Skeletal muscle cell (primary cell): ENCODE data around the gene ZBTB12.
"Not testable (repeated sequence)": the region's sequence is repeated elsewhere in the genome, so short reads cannot be mapped to it uniquely, and the experiment has no call there.

Experiments used
- DNase-seq: peaks from one replicate; pipeline ENCODE4 v3.0.0-alpha.2; 2010; ENCODE audit warnings: low read depth
- H3K4me3 ChIP-seq: 2 replicates; pipeline ENCODE4 v1.5.1; 2011; ENCODE audit warnings: low read depth, mild to moderate bottlenecking, control low read depth, low read length, moderate library complexity

ZBTB12 gene

DNA sequence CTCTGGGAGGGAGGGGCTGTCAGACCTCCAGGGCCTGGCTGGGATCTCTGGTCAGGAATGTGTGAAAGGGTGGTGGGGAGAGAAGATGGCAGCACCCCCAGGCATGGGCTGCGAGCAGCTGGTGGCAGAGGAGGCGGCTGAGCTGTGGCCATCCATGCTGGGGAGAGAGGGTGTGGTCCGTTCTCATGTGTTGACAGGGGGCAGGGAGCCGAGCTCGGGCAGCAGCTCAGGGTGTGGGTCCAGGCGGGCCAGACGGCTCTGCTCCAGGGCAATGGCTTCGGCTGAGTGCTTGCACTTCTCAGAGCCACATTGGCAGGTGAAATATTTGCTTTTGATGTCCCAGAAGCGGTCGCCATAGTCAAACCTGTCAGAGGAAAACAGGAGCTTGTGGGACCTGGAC is 22.0 kb downstream of the ZBTB12 start:
- H3K4me3 ChIP-seq, result no peak overlapping the region
- no peak for DNase-seq

DNA sequence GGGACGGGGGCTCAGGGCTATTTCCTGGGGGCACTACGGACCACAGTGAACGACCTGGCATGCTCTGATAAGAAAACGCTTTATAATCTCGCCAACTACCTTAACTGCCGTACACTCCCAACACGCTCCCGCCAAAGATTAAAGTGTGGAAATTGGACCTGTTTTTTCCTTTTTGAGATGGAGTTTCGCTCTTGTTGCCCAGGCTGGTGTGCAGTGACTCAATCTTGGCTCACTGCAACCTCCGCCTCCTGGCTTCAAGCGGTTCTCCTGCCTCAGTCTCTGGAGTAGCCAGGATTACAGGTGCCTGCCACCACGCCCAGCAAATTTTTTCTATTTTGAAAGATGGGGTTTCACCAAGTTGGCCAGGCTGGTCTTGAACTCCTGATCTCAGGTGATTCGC is 22.7 kb downstream of the ZBTB12 start:
- H3K4me3 ChIP-seq, result no peak overlapping the region
- DNase-seq, result no peak

DNA sequence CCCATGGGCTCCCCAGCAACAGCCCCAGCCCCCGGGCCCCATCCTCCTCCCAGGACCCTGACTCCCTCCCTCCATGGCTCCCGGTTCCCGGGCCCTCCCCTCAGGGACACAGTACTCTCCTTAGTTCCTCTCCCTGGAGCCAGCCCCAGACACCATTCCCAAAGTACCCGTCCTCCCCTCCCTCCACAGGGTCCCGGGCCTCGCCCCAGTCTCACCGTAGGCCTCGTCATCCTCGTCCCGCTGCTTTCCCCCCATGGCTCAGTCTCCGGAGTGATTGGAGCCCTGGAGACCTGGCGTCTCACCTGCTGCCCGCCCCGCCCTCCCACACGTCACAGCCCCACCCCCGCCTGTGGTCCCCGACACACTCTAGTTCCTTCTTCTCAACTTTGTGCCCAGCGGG is 23.2 kb downstream of the ZBTB12 start, which contains the start of gene SLC44A4:
SLC44A4 (minus strand) TSS at position 272 of the 400 bp plus-strand sequence; CDS start at position 255, 17 bp downstream.
- no peak for DNase-seq
- H3K4me3 ChIP-seq, result no peak within 1 kb of the TSS

DNA sequence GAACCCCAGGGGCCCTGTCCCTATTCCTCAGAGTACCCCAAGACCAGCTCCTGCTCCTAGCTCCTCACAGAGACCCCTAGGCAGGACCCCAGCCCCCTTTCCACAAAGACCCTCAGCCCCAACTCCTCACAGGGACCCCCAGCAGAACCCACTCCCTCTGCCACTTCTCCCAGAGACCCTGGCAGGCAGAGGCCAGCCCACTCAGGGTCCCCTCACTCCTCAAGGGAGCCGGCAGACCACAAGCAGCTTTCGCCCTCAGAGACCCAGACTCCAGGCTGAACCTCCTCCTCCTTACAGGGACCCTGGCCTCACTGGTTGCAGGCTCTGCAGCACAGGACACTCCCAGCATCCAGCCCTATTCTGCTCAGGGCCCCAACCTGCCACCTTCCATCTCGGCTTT is 23.7 kb downstream of the ZBTB12 start:
- no peak for DNase-seq
- H3K4me3 ChIP-seq, result no peak overlapping the region

DNA sequence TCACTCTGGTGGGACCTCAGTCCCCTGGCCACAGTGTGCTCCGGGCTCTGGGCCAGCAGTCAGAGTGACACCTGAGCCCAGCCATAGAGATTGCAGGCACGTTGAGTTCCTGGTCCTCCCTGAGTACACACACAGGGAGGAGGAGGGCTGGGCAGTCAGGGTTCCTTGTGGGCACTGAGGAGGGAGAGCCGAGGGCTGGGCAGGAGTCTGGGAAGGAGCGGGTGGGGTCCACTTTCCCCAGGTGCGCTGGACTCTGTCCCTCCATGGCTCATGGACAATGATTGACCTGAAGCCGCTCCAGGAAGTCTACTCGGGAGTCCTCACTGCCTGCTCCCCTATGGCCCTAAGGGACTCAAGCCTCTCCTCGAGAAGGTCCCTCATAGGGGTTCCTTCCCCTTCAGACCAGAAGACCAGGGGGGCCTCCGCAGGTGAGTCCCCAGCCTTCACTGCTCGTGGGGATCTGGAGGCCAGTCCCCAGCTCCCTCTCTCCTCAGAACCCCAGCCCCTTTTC is 24.2 kb downstream of the ZBTB12 start:
- no peak for DNase-seq
- H3K4me3 ChIP-seq, result no peak overlapping the region

DNA sequence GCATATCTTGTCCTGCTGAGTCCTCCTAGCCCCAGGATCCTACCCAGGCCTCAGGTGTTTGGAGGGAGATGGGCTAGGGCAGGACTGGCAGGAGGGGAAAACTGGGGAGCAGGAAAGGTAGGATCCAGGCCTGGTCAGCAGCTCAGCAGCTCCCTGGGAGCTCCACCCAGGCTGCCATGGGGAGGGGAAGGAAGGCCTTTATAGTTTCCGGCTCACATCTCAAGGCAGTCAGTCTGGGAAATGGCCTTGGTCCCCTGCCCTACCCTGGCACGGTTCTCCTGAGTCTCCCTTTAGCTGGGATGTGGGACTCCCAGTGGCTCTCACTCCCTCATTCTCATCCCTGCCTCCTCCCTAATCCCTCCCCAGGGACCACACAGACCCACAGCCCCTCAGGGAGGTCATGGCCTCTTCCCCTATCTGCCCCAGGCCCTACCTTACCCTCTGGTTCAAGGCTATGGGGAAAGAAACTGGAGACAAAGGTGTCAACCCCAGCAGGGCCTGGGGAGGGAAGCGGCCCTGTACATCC is 24.7 kb downstream of the ZBTB12 start:
- no peak overlapping the region for H3K4me3 ChIP-seq
- no peak for DNase-seq

DNA sequence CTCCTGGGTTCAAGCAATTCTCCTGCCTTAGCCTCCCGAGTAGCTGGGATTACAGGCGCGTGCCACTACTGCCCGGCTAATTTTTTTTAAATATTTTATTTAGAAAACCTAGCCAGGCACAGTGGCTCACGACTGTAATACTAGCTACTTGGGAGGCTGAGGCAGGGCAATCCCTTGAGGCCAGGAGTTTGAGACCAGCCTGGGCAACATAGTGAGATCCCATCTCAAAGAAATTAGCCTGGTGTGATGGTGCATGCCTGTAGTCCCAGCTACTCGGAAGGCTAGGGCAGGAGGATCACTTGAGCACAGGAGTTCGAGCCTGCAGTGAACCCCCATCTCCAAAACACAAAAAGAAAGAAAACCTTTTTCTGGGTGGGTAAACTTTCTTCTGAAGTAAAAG is 25.5 kb downstream of the ZBTB12 start:
- no peak overlapping the region for H3K4me3 ChIP-seq
- no peak for DNase-seq

DNA sequence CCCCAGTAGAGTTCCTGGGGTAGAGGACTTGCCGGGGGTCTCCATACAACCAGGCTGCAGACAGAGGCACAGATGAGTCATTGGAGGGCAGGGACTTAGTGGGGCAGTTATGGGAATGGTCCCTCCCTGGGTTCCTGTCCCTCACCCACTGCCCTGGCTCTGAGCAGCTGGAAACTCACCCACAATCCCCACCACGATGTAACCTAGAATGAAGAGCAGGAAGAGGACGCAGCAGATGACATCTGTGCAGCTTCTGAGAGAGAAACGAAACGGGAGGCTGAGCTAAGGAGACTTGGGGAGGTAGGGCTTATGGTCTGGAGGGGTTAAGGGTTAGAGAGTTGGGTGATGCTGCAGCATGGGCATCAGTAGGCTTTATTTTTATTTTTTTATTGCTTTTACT is 26.0 kb downstream of the ZBTB12 start:
- H3K4me3 ChIP-seq, result no peak overlapping the region
- no peak for DNase-seq

DNA sequence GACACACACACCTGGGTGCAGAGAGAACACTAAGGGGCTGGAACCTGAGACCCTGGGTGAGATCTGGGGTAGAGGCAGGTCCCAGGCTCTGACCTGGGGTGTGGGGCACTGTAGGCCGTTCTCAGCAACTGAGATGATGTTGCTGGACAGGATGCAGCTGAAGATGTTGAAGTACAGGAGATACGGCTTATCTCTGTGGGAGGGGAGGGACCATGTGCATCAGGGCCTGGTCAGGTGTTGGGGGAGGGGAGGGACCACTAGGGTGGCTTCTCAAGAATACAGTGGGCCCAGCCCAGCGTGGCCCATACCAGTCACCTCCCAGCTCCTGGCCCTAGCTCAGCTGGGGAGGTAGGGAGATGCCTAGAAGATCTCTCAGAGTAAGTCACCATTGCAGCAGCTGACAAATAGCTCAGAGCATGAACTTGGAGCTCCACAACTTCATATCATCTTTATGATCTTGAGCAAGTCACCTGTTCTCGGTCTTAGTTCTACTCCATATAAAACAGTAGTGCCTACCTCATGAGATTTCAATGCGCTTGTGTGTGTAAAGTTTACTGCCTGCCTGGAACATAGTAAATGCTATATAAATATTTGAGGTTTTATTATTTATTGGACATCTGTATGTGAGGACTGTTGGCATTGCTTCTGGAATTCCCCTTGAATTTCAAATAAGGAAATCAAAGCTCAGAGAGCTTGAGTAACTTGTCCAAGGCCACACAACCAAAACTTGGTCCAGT is 26.9 kb downstream of the ZBTB12 start:
- H3K4me3 ChIP-seq, result no peak overlapping the region
- no peak for DNase-seq

DNA sequence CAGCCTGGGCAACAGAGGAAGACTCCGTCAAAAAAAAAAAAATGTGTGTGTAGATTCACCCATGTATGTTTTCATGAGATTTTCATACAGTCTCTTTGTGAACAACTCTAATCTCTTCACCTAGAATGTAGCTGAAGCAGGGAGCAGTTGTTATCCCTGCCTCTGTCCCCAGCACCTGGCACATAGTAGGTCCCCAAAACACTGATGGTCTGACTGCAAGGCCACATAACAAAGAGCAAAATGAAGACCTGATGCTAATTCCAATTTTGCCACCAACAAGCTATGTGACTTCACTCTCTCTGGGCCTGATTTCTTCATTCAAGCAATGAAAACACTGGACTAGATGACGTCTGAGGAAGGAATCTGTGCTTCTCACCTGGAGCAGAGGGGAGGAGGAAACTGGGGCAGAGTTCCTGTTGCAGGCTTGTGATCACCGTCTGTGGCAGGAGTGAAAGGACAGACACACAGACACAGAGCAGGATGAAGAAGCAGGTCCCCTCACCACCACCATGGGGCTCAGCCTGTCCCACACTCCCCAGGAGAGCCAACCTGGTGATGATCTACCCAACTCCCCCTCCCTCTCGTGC is 27.7 kb downstream of the ZBTB12 start:
- DNase-seq, result no peak

DNA sequence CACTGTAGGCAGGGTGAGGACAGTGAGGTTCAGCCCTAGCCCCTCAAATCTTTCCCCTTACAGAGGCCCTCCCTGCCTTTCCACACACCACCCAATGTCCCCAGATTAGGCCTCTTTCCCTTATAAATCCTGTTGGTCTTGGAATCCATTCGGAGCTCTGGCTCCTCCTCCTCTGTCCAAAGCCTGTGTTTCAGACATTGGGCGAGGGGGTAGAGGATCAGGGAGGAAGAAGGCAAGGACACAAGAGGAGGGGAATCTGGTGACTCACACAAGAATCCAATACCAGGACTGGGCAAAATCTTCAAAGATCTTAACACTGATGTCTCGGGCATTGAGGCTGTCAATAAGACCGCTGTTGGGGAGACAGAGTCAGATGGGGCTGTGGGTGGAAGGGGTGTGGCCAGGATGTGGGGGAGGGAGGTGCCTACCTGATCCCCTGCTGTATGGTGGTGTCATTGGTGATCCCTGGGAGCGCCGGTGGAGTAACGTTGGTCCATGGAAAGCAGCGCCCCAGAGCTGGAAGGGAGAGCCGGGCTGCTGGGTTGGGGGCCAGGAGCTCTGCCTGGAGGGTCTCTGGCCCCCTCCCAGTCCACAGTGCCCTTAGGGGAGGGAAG is 30.7 kb downstream of the ZBTB12 start:
- no peak for DNase-seq
- H3K4me3 ChIP-seq, result no peak overlapping the region

More for the DNA sequence above, 27.7 kb downstream of the ZBTB12 start:
- H3K4me3 ChIP-seq, result no peak overlapping the region

DNA sequence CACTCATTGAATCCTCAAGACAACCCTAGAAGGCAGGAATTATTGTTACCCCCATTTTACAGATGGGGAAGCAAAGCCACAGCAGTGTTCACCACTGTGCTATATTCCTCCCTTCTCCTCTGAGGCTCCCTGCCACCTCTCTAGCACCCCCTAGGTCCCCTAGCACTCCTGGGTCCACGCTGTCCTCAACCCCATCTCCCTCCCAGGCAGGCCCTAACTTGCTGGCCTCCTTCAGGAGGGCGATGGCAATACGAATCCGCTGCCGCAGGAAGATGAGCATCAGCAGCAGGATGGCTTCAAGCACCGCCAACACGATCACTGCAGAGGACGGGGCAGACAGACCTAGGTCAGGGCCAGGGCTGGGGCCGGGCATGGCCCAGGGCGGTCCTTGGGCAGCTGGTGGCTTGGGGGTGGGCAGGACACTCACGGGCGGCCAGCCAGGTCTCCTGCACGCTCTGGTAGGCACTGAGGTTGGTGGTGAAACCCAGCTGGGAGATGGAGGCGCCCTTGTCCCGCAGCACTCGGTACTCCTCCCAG is 31.4 kb downstream of the ZBTB12 start:
- H3K4me3 ChIP-seq, result no peak overlapping the region
- no peak for DNase-seq

DNA sequence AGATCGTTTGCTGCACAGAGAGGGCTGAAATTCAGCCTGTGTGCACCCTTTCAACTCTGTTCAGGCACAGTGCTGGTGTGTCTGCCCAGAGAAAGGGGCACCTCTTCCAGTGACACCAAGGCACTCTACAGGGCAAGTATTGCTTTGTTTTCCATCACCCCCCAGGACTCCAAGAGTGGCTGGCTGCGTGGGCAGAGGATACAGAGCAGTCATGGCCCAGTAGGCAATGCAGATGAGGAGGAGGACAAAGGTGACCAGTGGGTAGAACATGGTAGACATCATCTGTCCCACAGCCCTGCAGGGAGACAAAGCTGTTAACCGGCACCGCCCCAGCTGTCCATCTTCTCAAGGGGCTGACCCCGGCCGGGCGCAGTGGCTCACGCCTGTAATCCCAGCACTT is 32.5 kb downstream of the ZBTB12 start:
- H3K4me3 ChIP-seq, result no peak overlapping the region
- DNase-seq, result no peak

DNA sequence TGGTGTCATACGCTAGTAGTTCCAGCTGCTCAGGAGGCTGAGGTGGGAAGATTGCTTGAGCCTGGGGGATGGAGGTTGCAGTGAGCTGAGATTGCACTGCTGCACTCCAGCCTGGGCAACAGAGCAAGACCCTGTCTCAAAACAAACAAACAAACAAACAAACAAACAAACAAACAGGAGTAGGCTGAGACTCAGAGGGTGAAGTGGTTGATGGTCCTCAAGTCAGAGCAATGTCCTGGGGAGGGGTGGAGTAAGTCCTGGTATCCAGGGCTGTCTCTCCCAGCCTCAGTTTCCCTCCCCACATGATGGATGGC is 33.3 kb downstream of the ZBTB12 start:
- not testable (repeated sequence) for H3K4me3 ChIP-seq, DNase-seq

DNA sequence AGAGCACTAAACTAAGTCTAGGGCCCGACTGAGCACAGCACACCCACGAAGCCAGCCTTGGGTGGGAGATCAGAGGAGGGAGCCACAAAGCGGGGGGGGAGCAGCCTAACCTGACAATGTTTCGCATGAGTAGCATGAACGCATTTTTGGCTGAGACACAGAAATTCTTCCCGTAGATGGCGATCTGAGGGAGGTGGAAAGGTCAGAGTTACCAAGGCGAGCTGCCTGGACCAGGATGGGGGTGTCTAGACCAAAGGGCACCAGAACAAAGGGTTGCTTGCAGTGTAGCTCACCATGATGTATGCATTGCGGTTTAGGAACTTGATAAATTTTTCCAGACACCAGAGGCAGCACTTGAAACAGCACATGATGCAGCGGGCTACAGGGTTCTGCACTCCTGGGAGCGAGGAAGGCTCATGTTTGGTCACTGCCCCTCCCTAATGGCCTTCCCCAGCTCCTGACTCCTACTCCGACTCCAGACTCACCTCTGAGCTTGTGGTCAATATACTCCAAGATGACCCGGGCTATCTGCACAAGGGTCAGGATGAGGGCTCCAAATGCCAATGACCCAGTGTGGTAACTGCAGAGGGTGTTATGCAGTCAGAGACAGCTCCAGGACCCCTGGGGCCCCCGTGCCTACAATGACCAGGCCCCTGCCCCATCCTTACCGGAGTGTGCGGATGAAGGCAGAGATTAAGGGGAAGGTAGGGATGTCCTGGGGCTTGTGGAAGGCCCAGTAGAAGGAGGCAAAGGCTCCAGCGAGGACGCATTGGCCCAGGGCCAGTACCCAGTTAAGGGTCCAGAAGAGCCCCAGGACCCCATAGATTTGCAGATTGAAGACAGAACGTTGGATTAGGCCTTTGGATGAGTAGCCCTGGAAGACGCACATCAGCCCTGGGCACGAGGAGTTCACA is 36.4 kb downstream of the ZBTB12 start:
- no peak for DNase-seq
- H3K4me3 ChIP-seq, result no peak overlapping the region

DNA sequence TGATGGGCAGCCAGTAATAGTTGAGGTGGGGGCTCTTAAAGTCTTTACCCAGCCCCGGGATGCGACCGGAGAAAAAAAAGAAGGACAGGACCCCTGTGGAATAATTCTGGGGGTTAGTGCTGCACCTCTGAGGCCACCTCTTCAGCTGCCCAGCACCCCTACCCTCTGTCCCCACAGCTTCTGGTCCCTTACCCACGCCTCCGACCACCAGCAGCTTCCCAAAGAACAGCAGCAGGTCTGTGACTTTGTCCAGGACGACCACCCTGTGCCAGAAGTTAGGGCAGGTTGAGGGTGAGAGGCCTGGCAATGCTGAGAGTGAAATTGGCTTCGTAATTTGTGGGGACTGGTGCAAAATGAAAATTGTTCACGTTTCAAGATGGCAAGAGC is 37.1 kb downstream of the ZBTB12 start:
- DNase-seq, result no peak
- H3K4me3 ChIP-seq, result no peak overlapping the region

DNA sequence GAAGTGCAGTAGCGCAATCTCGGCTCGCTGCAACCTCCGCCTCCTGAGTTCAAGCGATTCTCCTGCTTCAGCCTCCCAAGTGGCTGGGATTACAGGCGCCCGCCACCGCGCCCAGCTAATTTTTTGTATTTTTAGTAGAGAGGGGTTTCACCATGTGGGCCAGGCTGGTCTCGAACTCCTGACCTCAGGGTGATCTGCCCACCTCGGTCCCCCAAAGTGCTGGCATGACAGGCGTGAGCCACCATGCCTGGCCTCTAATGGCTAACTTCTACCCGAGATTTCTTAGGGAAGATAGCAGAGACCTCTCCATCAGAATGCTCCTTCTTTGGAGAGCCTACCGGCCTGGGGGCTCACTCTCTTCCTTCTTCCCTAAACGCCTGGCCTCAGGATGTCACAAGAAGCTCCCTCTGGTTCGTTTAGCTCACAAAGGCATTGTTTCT is 37.7 kb downstream of the ZBTB12 start:
- not testable (repeated sequence) for DNase-seq

DNA sequence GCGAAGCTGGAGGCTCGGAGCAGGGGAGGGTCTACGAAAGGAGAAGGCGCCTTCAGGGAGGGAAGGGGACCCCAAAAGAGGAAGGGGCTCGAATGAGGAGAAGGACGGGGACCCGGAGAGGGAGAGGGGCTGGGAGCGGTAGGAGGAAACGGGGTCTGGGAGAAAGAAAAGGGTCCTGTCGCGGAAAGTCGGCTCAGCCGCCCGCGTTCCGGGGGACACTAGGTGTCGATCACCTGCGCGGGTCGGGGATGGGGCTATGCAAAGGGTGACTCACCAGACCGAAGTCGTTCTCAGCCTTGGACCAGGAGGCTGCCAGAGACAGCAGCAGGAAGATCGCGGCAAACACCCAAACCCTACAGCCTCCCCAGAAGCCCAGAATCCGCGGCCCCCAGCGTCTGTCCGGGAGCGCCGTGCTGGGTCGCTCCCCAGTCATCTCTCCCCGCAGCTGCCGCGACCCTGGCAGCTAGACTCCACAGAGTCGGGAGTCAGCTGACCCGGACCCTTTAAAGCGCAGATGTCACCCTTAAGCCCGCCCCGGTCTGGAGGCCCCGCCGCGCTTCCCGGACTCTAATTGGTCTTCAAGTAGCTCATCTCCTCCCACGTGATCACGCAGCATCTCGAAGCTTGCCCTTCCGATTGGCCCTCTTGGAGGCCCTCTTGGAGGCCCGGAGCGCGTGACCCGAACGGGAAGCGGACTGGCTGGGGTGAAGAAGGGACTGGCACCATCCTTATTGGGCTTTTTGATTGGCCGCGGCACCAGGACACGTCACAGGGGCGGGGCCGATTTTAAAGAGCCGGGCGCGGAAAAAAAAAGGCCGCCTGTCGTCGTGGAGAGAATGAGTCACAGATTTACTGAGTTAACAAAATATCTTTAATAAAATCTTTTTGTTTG is 39.3 kb downstream of the ZBTB12 start, which contains the start of gene NEU1:
NEU1 (minus strand) TSS at position 478 of the 892 bp plus-strand sequence; CDS start at position 433, 45 bp downstream.
- H3K4me3 ChIP-seq, result peak within 1 kb of the TSS; percentile 75
- peak; percentile 100 for DNase-seq

More for the DNA sequence above, 37.7 kb downstream of the ZBTB12 start:
- H3K4me3 ChIP-seq, result peak overlapping the region; percentile 68
